ENCODE data around the gene TEX36. TPM values are rescaled to one million over a fixed set of nuclear protein-coding genes. Genes with fewer than 3 reads are reported as not detected.

Gene TEX36
- total RNA-seq, 1 experiment from 2014 or later = not detected

GRCh38 chr10:125679436-125679835, 3.5 kb downstream of the TEX36 start:
- Histone ChIP-seq H2BK12ac (ENCODE audit: insufficient read length, low read depth, low read length) (no peak overlapping the region), H3K23me2 (ENCODE audit: insufficient read length, low read depth, low read length, poor library complexity, severe bottlenecking) (no peaks in the 10 kb centered on the region), H4K5ac (ENCODE audit: insufficient read length, low read depth, low read length) (no peak overlapping the region), H3K4ac (ENCODE audit: low read depth, low read length) (no peak overlapping the region), H2BK15ac (ENCODE audit: low read depth, low read length) (no peak overlapping the region), H3K56ac (ENCODE audit: insufficient read length, low read depth, low read length) (no peak overlapping the region), H3K79me2 (ENCODE audit: insufficient read depth, low read length) (no peaks in the 10 kb centered on the region), H3K4me1 (ENCODE audit: insufficient read depth, low read length) (no peaks in the 10 kb centered on the region), H2BK5ac (ENCODE audit: insufficient read length, low read length) (no peak overlapping the region), H4K20me1 (ENCODE audit: control insufficient read depth, insufficient read depth, insufficient read length) (no peaks in the 10 kb centered on the region), H2AK5ac (ENCODE audit: insufficient read length, low read length) (no peak overlapping the region), H3K23ac (ENCODE audit: insufficient read length, low read depth, low read length) (no peak overlapping the region), H3K4me2 (ENCODE audit: insufficient read depth, insufficient read length, low read length) (no peak overlapping the region), H2AFZ (ENCODE audit: low read length) (no peak overlapping the region), H3T11ph (ENCODE audit: low read length) (no peak overlapping the region), H3K14ac (ENCODE audit: insufficient read depth, low read length) (no peak overlapping the region), H3K79me1 (ENCODE audit: insufficient read depth, low read depth, low read length, poor library complexity, severe bottlenecking) (no peaks in the 10 kb centered on the region), H3K27ac (ENCODE audit: insufficient read length, low read depth, low read length) (no peak overlapping the region), H3K9me3 (ENCODE audit: control insufficient read depth, low read depth, low read length) (no peaks in the 10 kb centered on the region), H2BK120ac (ENCODE audit: low read depth, low read length, poor library complexity, severe bottlenecking) (no peak overlapping the region), H3K27me3 (ENCODE audit: insufficient read depth, low read length) (no peaks in the 10 kb centered on the region), H2BK20ac (ENCODE audit: low read depth, low read length, poor library complexity, severe bottlenecking) (no peak overlapping the region), H3K18ac (ENCODE audit: insufficient read length, low read depth, low read length) (no peak overlapping the region), H3K9ac (ENCODE audit: extremely low read depth, insufficient read length, low read length) (no peak overlapping the region), H4K8ac (replicated peaks; ENCODE audit: insufficient read length, low read depth, low read length) (no peak overlapping the region), H4K91ac (ENCODE audit: insufficient read length, low read depth, low read length) (no peak overlapping the region)
- TF ChIP-seq CTCF (conservative IDR thresholded peaks at IDR 0.05) = no peak
- Mint-ChIP-seq H3K4me3 (no peak overlapping the region), H3K36me3 (ENCODE audit: insufficient read depth in 1 of 3, low read depth in 3 of 3) (no peaks in the 10 kb centered on the region; a peak in 1 of 7 replicates), H3K27me3 (ENCODE audit: low read depth) (no peaks in the 10 kb centered on the region; the same call in none of the 2 replicates), H3K9me3 (peaks cover 0 to 5% of the 10 kb centered on the region in 2 experiments; a peak in 4 of 5 replicates), H3K27ac (no peak overlapping the region), H3K4me1 (no peaks in the 10 kb centered on the region)
- whole genome bisulfite sequencing (ENCODE audit: extremely low coverage, insufficient read length, low lambda C conversion rate) = no CpG with 5 or more reads among the region's 11 CpGs
- no peak for DNase-seq
